Measurements from ENCODE around the gene HTRA1.

Gene HTRA1

GRCh38 chr10:122481296-122482056 lies 20.1 kb downstream of the HTRA1 start:
- no peak overlapping the region for H3K4me3 ChIP-seq (ENCODE audit: low read depth, low read length)
- TF ChIP-seq, protein P1, sequence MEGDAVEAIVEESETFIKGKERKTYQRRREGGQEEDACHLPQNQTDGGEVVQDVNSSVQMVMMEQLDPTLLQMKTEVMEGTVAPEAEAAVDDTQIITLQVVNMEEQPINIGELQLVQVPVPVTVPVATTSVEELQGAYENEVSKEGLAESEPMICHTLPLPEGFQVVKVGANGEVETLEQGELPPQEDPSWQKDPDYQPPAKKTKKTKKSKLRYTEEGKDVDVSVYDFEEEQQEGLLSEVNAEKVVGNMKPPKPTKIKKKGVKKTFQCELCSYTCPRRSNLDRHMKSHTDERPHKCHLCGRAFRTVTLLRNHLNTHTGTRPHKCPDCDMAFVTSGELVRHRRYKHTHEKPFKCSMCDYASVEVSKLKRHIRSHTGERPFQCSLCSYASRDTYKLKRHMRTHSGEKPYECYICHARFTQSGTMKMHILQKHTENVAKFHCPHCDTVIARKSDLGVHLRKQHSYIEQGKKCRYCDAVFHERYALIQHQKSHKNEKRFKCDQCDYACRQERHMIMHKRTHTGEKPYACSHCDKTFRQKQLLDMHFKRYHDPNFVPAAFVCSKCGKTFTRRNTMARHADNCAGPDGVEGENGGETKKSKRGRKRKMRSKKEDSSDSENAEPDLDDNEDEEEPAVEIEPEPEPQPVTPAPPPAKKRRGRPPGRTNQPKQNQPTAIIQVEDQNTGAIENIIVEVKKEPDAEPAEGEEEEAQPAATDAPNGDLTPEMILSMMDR (IDR thresholded peaks at IDR 0.05; ENCODE audit: control insufficient read depth, extremely low read depth, insufficient read depth) = no peak

DNA sequence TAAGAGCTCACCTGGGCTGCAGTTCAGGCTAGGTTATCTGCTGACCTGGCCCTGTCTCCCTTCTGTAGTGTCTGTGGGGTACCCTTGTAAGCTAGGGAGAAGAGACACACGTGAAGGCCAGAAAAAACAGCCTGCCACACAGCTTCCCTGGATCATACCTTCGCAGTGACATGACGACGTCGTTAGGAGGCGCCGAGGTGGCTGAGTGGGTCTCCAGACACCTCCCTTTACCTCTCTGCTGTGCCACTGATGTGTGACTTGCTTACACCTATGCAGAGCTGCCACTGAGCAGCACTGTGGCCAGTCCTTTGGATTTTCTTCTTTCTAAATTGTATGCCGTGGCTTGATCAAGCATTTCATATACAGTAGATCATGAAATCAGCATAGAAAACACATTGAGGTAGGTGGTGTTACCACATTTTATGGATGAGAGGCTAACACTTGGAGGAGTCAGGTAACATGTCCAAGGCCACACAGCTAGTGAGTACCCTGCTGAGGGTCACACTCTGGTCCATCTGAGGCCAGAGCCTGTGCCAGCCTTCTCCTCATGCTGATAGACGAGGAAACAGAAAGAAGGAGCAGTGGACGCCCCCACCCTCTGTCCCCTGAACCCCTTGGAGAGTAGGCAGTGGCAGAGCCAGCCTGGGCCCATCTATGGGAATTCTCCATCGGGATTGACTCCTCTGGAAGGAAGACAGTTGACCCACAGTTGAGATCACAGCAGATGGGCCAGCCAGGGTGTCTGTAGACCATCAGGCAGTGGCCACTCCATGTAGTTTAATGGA lies 23.1 kb downstream of the HTRA1 start:
- TF ChIP-seq, protein P1 (IDR thresholded peaks at IDR 0.05; ENCODE audit: control insufficient read depth, extremely low read depth, insufficient read depth) = no peak
- H3K4me3 ChIP-seq (ENCODE audit: low read depth, low read length) = no peak overlapping the region
- DNase-seq (ENCODE audit: low read depth) = no peak

More at GRCh38 chr10:122481296-122482056, 20.1 kb downstream of the HTRA1 start:
- no peak for DNase-seq (ENCODE audit: low read depth)

DNA sequence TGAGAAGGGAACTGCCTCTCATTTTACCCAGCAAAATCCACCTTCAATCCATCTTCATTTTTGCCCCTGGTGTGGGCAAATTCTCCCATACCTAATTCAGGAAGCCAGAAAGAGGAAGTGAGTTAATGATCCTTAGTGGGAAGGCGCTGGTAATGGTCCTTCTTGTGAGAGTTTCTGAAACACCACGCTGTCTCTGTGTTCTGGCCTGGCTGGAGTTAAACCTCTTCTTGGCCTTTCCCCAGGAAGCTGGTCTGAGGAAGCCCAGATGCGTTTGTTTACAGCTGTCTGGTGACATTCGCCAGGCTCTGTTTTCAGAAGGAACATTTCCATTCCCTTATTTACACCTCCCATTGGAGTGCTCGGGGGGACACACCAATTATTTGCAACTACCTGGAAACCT lies 24.3 kb downstream of the HTRA1 start:
- H3K4me3 ChIP-seq (ENCODE audit: low read depth, low read length) = no peak overlapping the region
- DNase-seq (ENCODE audit: low read depth) = no peak
- TF ChIP-seq, protein P1 (IDR thresholded peaks at IDR 0.05; ENCODE audit: control insufficient read depth, extremely low read depth, insufficient read depth) = no peak

- H3K4me3 ChIP-seq (ENCODE audit: low read depth, low read length) = no peak overlapping the region
- TF ChIP-seq, protein P1 (IDR thresholded peaks at IDR 0.05; ENCODE audit: control insufficient read depth, extremely low read depth, insufficient read depth) = no peak
Measured at GRCh38 chr10:122486406-122487080, 25.2 kb downstream of the HTRA1 start.

GRCh38 chr10:122487174-122487765 lies 25.9 kb downstream of the HTRA1 start:
- no peak for DNase-seq (ENCODE audit: low read depth)
- H3K4me3 ChIP-seq (ENCODE audit: low read depth, low read length) = no peak overlapping the region
- TF ChIP-seq, protein P1 (IDR thresholded peaks at IDR 0.05; ENCODE audit: control insufficient read depth, extremely low read depth, insufficient read depth) = no peak

More at GRCh38 chr10:122486406-122487080, 25.2 kb downstream of the HTRA1 start:
- DNase-seq (ENCODE audit: low read depth) = no peak

DNA sequence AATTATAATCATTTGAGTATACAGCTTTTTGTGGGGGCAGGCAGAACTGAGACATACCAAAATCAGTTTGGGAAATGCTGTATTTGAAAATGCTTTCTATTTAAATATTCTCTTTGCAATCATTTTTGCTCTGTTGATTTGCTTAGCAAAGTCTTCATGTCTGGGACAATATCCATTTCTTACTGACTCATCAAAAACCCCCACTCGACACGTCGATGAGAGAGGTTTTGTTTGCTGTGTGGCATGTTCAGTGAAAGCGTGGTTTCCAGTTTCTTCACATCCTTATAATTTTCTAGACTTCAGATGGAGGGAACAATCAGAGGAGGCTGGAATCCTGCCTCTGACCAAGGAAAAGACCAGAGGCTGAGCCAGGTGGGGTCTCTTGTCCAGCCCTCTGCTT lies 28.9 kb downstream of the HTRA1 start:
- no peak for DNase-seq (ENCODE audit: low read depth)
- TF ChIP-seq, protein P1 (IDR thresholded peaks at IDR 0.05; ENCODE audit: control insufficient read depth, extremely low read depth, insufficient read depth) = no peak
- no peak overlapping the region for H3K4me3 ChIP-seq (ENCODE audit: low read depth, low read length)
